Stimulated activated CD4-positive, alpha-beta T cell treated with anti-CD3 and anti-CD28 coated beads, Interleukin-12 subunit alpha, Interleukin-12 subunit beta, amount 100 ng/mL, for 24 hours (primary cell): ENCODE results near the gene MSANTD3.

Source experiments
- DNase-seq, 2 experiments: peaks; one replicate each; pipeline ENCODE4 v3.0.0-alpha.2; 2020; ENCODE audit warnings: low read depth in 2 of 2

Gene MSANTD3

DNA sequence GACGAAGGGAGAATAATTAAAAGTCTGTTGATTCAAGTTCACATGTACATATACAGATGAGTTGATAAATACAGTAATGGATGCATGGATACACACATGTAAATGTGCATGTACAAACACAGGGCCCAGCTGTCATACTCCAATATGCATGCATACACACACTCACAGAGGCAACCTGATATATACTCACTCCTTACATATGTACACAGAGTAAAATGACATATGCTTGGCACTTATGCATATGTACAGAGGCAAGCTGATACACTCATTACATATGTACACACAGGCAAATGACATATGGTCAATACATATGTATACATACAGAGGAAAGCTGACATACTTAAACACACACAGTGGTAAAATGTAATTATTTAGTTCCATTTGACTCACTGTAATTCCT lies 38.8 kb downstream of the MSANTD3 start:
- DNase-seq = no peak

- DNase-seq = no peak
These were observed 39.4 kb downstream of the MSANTD3 start for GRCh38 chr9:100466171-100466828.

GRCh38 chr9:100466829-100467221 lies 39.9 kb downstream of the MSANTD3 start:
- DNase-seq = no peak

DNA sequence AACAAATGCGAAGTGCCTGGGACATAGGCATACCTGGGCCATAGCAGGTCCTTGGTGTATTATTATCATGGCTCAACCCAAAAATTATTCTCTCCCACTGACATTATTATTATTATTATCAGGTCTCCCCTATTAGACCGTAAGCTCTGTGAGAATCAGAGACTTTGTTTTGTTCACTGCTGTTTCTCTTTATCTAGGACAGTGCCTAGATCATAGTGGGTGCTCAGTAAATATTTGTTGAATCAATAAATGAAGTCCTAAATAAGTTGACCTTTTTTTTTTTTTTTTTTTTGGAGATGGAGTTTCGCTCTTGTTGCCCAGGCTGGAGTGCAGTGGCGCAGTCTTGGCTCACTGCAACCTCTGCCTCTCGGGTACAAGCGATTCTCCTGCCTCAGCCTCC lies 41.1 kb downstream of the MSANTD3 start:
- DNase-seq = no peak

GRCh38 chr9:100472268-100472667 lies 45.3 kb downstream of the MSANTD3 start:
- no peak for DNase-seq

DNA sequence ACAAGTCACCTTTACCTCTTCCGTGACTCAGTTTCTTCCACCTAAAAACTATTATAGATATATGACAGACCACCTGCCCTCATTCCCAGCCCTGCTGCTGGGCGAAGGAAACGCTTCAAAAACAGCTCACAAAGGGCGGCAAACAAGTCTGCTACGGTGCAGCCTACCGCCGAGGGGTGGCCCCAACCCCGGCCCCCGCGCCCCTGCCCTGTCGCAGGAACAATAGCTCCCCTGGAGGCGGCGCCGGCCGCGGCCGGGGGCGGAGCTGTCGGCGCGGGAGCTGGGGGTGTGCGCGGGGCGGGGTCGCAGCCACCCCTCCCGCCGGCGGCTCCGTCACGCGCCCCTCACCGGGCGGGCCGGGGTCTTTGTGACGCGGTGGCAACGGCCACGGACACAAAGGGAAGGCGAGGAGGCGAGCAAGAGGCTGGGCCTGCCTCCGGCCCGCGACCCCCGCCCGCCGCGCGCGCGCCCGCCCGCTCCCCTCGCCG lies 45.9 kb downstream of the MSANTD3 start, which contains the start of gene TMEFF1:
Gene TMEFF1, plus strand, starts transcription at position 362 of the 488 bp plus-strand sequence. CDS start 396 bp downstream, outside the sequence.
- peak in 1 of 2 experiments; percentile 41 for DNase-seq

- peak in 1 of 2 experiments; percentile 29 for DNase-seq
These were observed 46.5 kb downstream of the MSANTD3 start for GRCh38 chr9:100473276-100474081.

DNA sequence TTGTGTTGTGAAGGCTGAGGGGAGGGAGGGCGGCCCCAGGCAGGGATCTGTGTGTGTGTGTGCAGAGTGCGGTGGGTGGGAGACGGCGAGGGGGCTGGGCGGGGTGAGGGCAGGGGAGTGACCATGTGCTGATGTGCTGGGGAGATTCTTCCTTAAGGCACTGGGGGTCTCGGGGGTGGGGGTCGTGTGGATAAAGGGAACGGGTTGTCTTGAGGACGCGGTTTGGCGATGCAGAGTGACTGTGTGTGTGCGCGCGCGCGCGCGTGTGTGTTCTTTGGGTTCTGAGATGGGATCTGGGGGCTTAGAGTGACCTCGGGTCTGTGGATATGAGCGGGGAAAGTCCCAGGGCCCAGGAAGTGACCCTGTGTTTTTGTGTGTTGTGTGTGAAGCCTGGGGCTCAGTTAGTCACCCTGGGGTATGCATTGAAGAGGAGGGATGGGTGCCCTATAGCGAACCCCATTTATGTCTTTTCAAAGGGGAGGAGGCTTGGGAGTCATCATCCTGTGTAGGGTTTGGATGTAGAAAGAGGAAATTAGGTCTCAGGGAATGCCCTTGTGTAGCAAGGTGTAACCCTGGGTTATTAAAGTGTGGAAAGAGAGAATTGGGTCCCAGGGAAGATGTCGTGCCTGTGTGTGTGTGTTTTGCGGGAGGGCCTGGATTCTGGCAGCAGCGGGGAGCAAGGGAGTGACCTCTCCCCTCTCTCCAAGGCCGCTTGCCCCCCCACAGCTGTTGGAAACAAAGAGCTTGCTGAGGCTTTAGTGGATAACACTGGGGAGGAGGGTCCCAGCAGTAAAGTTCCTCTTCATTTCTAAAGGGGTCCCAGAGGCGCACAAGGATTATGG lies 47.4 kb downstream of the MSANTD3 start:
- DNase-seq = no peak

GRCh38 chr9:100474924-100475276 lies 48.0 kb downstream of the MSANTD3 start:
- DNase-seq = no peak

DNA sequence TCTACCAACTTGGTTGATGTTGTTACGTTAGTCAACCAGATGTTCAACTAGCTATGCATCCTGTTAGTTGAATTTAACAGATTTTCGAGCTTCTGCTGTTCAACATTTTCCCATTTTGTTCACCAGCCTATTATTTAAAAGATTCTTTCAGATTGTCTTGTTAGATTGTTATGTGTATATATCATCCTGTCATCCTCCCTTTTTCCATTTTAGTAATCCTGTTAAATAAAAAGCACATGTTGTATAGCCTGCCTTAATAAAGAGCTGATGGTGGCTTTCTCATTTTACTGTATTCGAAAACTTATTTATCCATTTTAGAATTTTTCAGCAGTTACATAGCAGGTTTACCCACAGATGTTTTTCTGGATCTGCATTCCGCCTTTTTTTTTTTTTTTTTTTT lies 50.3 kb downstream of the MSANTD3 start:
- no peak for DNase-seq

GRCh38 chr9:100478192-100478591 lies 51.2 kb downstream of the MSANTD3 start:
- DNase-seq = no peak

DNA sequence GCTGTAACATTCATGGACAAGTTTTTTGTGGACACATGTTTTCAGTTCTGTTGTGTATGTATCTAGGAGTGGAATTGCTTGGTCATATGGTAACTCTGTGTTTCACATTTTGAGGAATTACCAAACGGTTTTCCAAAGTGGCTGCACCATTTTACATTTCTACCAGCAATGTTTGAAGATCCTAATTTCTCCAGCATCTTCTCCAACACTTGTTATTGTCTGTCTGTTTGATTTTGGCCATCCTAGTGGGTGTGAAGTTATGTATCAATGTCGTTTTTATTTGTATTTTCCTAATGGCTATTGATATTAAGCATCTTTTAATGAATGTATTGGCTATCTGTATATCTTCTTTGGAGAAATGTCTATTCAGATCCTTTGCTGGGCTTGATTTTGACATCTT lies 52.9 kb downstream of the MSANTD3 start:
- no peak for DNase-seq

- DNase-seq = no peak
These were observed 58.3 kb downstream of the MSANTD3 start for GRCh38 chr9:100485196-100485595.

DNA sequence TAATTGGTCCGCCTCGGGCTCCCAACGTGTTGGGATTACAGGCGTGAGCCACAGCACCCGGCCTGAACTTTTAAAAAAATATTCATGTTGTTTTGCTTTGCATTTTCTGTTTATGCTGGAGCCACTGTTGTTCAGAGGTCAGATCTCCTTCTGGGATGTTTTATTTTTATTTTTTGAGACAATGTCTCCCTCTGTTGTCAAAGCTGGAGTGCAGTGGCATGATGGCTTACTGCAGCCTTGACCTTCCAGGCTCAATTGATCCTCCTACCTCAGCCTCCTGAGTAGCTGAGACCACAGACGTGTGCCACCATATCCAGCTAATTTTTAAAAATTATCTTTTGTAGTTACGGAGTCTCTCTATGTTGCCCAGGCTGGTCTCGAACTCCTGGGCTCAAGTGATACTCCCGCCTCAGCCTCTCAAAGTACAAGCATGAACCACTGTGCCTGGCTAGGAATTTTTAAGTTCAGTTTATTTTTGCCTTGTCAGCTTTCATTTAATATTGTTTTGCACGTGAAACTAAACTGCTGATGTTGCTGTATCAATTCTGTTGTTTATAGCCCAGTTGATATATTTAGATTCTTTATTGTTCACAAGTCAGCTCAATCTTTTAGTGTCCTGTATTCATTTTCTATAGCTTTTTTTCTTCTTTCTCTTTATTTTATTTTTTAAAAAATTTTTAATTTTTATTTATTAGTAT lies 59.7 kb downstream of the MSANTD3 start:
- DNase-seq = no peak

DNA sequence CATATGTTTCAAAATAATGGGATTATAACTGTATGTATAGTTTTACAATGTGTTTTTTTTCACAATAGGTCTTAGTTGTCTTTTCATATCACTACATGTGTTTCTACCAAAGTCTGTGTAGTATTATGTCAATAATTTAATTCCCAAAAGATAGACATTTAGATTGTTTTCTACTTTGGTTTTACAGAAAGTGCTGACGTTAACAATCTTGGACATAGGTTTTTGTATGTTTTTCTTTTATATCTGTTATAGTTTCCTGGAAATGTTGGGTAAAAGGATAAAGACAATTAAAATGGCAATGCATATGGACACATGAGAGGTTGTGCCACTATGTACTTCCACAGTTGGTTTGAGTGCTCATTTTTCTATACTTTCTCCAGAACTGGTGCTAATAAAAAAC lies 61.2 kb downstream of the MSANTD3 start:
- no peak for DNase-seq

GRCh38 chr9:100489836-100490235 lies 62.9 kb downstream of the MSANTD3 start:
- no peak for DNase-seq

DNA sequence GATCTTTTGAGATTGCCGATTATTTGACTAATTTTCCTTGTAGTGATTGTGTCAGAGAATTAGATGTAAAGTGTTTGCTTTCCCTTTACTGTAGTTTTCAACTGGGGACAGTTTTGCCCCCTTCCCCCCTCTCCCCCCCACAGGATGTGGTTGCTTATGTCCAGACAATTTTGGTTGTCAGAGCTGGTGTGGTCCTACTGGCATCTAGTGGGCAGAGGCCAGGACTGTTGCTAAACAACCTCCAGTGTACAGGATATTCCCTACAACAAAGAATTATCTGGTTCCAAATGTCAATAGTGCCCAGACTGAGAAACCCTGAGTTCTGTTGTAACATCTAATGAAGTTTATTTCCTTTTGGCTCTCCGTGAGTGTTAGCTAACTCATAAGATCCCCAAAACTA lies 66.0 kb downstream of the MSANTD3 start:
- no peak for DNase-seq

DNA sequence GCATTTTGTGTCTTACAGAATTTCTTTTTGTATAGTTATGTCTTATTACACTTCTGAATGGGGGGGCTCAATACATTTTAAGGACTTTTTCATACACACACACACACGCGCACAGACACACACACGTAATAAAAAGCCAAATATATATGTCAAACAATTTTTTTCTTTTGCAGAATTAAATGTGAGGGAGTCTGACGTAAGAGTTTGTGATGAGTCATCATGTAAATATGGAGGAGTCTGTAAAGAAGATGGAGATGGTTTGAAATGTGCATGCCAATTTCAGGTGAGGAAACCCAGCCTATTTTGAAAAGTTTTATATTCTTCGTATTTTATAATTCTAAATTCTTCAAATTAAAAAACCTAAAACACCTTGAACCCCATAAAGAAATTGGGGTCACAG lies 71.6 kb downstream of the MSANTD3 start:
- DNase-seq = no peak

GRCh38 chr9:100499460-100499859 lies 72.5 kb downstream of the MSANTD3 start:
- DNase-seq = no peak

DNA sequence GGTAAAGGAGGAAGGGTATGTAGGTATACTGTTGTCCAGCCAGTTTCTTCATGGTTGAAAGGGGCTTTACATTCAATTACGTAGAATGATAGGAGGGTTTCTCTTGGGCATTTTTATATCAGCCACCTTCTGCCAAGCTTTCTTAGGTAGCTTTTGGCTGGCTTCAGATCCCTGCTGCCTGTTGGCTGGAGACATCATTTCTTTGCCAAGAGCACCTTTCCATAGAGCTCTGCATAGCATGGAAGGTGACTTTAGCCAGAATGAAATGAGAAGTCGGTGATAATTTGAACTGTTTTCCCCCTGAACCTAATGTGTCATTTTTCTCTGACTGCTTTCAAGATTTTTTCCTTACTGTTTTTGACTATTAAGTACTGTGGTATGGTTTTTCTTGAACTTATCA lies 72.9 kb downstream of the MSANTD3 start:
- no peak for DNase-seq
